ENCODE data around the gene HSFX3.

Gene HSFX3

GRCh38 chrX:149518236-149518635 lies 31.5 kb downstream of the HSFX3 start:
- DNase-seq (ENCODE audit: low spot score): no peak
- no peak for TF ChIP-seq CTCF (IDR thresholded peaks at IDR 0.05; ENCODE audit: extremely low read depth, insufficient read depth, missing control alignments)
- in situ Hi-C loops (cut with MboI; ENCODE audit: low pct_unique_long_range_greater_than_20kb, low sequenced_read_pairs, unreplicated experiment): no loop called here

GRCh38 chrX:149517308-149517707 lies 32.4 kb downstream of the HSFX3 start:
- TF ChIP-seq CTCF (IDR thresholded peaks at IDR 0.05; ENCODE audit: extremely low read depth, insufficient read depth, missing control alignments): no peak
- in situ Hi-C loops (cut with MboI; ENCODE audit: low pct_unique_long_range_greater_than_20kb, low sequenced_read_pairs, unreplicated experiment): no loop called here
- no peak for DNase-seq (ENCODE audit: low spot score)

- in situ Hi-C loops (cut with MboI; ENCODE audit: low pct_unique_long_range_greater_than_20kb, low sequenced_read_pairs, unreplicated experiment): no loop called here
- TF ChIP-seq CTCF (IDR thresholded peaks at IDR 0.05; ENCODE audit: extremely low read depth, insufficient read depth, missing control alignments): no peak
- DNase-seq (ENCODE audit: low spot score): no peak
Measured at GRCh38 chrX:149516604-149517003, 33.1 kb downstream of the HSFX3 start.

- in situ Hi-C loops (cut with MboI; ENCODE audit: low pct_unique_long_range_greater_than_20kb, low sequenced_read_pairs, unreplicated experiment): no loop called here
- no peak for DNase-seq (ENCODE audit: low spot score)
- TF ChIP-seq CTCF (IDR thresholded peaks at IDR 0.05; ENCODE audit: extremely low read depth, insufficient read depth, missing control alignments): no peak
Measured at GRCh38 chrX:149515954-149516602, 33.6 kb downstream of the HSFX3 start.

GRCh38 chrX:149513825-149514428 lies 35.8 kb downstream of the HSFX3 start:
- in situ Hi-C loops (cut with MboI; ENCODE audit: low pct_unique_long_range_greater_than_20kb, low sequenced_read_pairs, unreplicated experiment): no loop called here
- DNase-seq (ENCODE audit: low spot score): no peak
- TF ChIP-seq CTCF (IDR thresholded peaks at IDR 0.05; ENCODE audit: extremely low read depth, insufficient read depth, missing control alignments): no peak

- TF ChIP-seq CTCF (IDR thresholded peaks at IDR 0.05; ENCODE audit: extremely low read depth, insufficient read depth, missing control alignments): peak; percentile 60
- DNase-seq (ENCODE audit: low spot score): peak; percentile 44
- in situ Hi-C loops (cut with MboI; ENCODE audit: low pct_unique_long_range_greater_than_20kb, low sequenced_read_pairs, unreplicated experiment): no loop called here
Measured at GRCh38 chrX:149512225-149512885, 37.4 kb downstream of the HSFX3 start.
